GM21786 (cell line): Measurements from ENCODE around the gene WNK4.

Experiments used
- ATAC-seq: cut with Tn5 transposase; IDR thresholded peaks from one replicate; pipeline ENCODE4 v1.9.1; 2021; ENCODE audit not compliant: unreplicated experiment

The WNK4 gene

DNA sequence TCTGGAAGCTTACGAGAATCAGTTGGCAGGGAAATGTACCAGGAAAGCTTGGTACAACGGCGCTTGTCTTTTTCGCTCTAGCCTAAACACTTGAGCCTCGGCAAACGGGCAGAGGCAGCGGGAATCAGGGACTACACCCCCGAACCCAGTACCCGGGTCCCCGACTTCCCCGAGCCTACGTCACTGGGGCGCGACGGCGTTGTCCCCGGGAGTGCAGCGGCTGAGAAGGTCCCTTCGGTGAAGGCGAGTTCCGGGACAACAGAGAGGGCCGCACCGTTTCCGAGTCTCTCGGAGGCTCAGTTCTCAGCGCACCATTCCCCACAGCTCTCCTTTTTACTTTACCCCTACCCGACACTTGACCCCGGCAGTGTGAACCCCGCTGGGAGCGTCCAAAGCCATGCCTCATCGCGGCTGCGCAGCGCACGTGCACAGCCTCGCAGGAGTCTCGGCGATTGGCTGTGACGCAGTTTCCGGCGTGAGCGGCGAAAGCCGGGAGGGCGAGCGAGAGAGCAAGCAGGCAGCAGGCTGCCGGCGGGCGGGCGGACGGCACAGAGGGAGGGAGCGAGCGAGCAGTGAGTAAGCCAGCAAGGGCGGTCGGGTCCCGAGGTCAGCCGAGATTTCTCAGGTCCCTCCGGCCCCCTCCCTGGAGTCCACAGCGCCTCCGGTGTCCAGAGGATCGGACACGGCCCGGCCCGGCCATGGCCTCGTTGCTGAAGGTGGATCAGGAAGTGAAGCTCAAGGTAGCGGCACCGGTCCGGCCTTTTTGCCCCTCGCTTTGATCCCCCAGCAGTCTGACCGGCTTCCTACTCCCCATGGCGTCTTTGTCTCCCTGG lies 52.7 kb downstream of the WNK4 start, which contains the start of gene PSME3:
Gene PSME3, plus strand, starts transcription at position 464 of the 833 bp plus-strand sequence. Its CDS starts 235 bp downstream, at position 699.
- peak; percentile 88 for ATAC-seq

DNA sequence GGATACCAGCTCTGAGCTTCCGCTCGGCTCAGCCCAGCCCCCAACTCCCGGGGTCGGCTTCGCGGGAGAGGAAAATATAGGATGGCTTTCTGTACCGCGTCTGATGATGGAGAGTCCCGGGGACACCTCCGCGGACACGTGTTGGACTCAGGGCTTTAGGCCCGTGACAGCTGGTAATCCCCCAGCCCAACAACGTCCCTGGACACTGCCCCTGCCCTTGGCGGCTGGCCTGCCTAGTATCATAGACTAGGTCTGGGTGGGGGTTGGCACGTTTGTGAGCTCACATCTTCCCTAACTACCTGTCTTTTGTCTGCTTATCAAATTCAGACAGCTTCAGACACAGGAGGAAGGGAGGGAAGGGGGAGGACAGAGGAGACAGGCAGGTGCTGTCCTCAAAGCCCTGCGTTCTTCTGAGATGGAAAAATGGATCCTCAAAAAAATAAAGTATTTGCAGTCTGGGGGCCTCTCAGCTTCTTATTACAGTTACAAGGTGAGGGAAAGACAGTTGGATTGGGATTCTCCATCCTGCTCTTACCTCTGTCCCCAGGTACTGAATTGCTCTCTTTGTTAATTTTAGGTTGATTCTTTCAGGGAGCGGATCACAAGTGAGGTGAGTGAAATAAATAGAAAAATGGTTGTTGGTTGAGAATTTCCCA lies 53.5 kb downstream of the WNK4 start:
- peak; percentile 12 for ATAC-seq

DNA sequence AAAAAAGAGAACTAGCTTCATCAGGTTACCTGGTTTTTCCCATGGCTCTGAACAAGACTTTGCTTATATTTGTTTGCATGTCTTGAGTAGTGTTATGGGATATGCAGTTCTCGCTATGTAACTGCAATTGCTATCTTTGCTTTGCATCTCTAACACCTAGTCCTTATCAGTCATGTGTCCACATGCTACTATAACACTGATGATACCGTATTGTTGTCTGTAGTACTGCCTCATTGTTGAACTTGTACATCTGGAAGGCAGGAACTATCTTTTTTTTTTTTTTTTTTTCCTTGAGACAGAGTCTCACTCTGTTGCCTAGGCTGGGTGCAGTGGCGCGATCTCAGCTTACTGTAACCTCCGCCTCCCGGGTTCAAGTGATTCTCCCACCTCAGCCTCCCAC lies 55.3 kb downstream of the WNK4 start:
- no peak for ATAC-seq

DNA sequence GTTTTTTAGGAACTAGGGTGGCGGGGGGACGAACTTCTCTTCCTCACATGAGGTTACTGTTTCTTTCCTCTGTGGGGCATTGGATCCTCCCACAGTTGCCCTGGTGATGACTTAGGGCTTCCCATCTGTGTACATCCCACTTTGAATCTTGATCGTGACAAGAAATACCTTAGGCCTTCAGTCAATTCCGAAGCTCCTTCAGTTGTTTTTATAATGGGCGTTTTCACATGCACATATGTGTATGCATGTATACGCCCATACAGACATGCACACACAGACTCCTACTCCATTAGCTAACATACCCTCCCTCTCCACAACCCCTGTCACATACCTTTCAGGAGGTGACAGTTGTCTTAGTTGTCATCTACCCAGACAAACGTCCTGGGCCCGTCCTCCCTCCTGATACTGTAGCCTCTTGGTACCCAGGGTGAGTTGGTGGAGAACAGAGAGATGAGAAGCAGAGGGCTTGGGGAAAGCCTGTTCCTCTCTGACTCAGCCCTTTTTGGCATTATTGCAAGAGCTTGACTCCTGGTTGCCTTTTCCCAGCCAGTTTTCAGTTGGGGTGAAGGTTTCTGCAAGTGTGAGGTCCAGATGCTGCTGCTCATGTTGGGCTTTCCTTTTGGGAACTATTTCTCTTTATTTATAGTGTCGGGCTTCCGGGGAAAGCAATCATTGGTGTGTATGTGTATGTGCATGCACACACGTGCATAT lies 61.7 kb downstream of the WNK4 start:
- ATAC-seq, result no peak

DNA sequence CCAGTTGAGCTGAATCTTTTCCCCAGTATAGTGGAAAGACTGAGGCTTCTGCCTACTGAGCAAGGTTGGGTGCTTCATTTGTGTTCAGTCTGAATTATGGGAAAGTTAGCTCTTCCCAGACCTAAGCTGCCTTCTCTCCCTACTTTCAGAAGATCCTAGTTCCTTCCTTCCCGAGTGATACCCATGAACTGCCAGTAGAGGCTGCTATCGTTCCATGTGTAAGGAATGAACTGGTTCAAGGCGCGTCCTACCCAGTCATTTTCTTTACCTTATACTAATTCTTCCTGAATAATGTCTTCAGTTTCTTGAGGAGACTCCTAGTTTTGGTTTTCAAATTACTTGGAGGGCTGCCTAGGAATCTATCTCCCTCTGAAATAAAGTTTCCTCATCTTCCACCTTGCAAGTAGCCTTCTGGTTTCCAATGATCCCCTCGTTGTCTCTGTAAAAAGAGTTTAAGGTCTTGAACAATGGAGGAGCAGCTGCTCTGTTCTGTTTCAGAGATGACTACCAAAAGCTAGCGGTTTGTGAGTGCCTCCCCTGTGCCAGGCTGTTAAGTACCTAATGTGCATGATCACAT lies 63.0 kb downstream of the WNK4 start:
- ATAC-seq, result no peak

DNA sequence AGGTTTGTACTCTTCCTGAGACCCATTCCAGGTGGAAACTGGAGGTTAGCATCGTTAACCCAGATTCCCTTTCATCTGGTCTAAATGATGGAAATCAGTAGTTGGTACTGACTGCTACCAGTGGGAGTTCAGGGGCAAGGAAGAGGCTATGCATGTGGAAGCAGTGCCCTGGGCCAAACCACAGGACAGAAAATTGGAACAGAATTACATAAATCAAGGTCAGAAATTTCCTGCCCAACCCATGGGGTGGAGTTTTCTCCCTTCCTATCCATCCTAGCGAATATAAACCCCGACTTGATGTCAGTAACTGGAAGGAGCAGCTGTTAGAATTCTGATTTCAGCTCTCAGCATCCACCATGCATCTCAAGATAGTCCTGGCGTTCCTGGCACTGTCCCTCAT lies 63.9 kb downstream of the WNK4 start, which contains the start of gene AOC2:
Gene AOC2, plus strand, starts transcription at position 310 of the 400 bp plus-strand sequence. Its CDS starts 47 bp downstream, at position 357.
- ATAC-seq, result no peak

DNA sequence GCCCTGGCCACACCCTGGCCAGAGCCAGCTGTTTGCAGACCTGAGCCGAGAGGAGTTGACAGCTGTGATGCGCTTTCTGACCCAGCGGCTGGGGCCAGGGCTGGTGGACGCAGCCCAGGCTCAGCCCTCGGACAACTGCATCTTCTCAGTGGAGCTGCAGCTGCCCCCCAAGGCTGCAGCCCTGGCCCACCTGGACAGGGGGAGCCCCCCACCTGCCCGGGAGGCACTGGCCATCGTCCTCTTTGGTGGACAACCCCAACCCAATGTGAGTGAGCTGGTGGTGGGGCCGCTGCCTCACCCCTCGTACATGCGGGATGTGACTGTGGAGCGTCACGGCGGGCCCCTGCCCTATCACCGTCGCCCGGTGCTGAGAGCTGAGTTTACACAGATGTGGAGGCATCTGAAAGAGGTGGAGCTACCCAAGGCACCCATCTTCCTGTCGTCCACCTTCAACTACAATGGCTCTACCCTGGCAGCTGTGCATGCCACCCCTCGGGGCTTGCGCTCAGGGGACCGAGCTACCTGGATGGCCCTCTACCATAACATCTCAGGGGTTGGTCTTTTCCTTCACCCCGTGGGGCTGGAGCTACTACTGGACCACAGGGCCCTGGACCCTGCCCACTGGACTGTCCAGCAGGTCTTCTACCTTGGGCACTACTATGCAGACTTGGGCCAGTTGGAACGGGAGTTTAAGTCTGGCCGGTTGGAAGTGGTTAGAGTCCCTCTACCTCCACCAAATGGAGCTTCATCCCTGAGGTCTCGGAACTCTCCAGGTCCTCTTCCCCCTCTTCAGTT lies 64.5 kb downstream of the WNK4 start:
- ATAC-seq, result no peak

DNA sequence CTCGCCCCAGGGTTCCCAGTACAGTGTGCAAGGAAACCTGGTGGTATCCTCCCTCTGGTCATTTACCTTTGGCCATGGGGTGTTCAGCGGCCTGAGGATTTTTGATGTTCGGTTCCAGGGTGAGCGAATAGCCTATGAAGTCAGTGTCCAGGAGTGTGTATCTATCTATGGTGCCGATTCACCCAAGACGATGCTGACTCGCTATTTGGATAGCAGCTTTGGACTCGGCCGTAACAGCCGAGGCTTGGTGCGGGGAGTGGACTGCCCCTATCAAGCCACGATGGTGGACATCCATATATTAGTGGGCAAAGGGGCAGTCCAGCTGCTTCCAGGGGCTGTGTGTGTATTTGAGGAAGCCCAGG lies 65.1 kb downstream of the WNK4 start:
- no peak for ATAC-seq

DNA sequence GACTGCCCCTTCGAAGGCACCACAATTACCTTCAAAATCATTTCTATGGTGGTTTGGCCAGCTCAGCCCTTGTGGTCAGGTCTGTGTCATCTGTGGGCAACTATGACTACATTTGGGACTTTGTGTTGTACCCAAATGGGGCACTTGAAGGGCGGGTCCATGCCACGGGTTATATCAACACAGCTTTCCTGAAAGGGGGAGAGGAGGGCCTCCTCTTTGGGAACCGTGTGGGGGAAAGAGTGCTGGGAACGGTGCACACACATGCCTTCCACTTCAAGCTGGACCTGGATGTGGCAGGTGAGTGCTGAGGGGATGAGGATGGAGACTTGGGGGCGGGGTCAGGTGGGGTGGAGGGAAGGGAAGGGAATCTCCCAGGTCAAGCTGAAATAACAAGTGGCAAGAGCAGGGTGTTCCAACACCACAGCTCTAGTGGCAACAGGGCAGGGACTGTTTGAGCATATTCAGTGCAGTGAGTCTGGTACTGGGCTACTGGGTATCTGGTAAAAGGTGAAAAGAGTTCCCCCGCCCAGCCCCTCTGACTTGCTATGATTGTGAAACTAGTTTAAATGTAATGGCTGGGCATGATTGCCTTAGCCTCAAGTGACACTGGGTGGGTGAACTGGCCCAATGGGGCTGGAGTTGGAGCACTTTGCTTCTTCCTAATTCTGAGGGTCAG lies 65.6 kb downstream of the WNK4 start:
- ATAC-seq, result no peak
